BLaER1 (cell line): ENCODE data around the gene P2RX7.

ENCODE experiments used
- H3K27ac ChIP-seq: shearing (Covaris generic); formaldehyde crosslinking; 2 replicates; pipeline ENCODE4 v1.8.1; 2022
- H3K27me3 ChIP-seq: shearing (Covaris generic); formaldehyde crosslinking; 2 replicates; pipeline ENCODE4 v1.8.1; 2022
- H3K36me3 ChIP-seq: shearing (Covaris generic); formaldehyde crosslinking; 2 replicates; pipeline ENCODE4 v1.8.1; 2022
- H3K4me1 ChIP-seq: shearing (Covaris generic); formaldehyde crosslinking; 2 replicates; pipeline ENCODE4 v1.8.1; 2022
- H3K4me2 ChIP-seq: shearing (Covaris generic); formaldehyde crosslinking; 2 replicates; pipeline ENCODE4 v1.8.1; 2022
- H3K4me3 ChIP-seq: shearing (Covaris generic); formaldehyde crosslinking; 2 replicates; pipeline ENCODE4 v1.8.1; 2022
- H3K9ac ChIP-seq: shearing (Covaris generic); formaldehyde crosslinking; 2 replicates; pipeline ENCODE4 v1.8.1; 2022
- H3K9me3 ChIP-seq: shearing (Covaris generic); formaldehyde crosslinking; 2 replicates; pipeline ENCODE4 v1.8.1; 2022
- H4K20me1 ChIP-seq: shearing (Covaris generic); formaldehyde crosslinking; 2 replicates; pipeline ENCODE4 v1.8.1; 2022
- Cebpa-rat ChIP-seq: shearing (Covaris generic); IDR thresholded peaks from 2 replicates; pipeline ENCODE4 v1.8.1; 2022

The P2RX7 gene

DNA sequence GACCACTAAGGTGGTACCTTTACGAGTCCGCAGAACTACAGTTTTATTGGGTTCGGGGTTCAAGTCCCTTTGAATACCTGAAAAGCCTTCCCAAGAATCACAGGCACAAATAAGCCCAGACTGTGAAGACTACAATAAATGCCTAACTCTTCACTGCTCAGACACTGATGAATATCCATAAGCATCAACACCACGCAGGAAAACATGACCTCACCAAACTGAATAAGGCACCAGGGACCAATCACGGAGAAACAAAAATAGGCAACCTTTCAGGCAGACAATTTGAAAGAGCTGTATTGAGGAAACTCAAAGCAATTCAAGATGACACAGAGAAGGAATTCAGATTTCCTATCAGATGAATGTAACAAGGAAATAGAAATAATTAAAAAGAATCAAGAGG is 24.2 kb upstream of the P2RX7 start:
- Histone ChIP-seq H3K9ac (no peak overlapping the region), H3K4me2 (no peak overlapping the region), H3K27ac (no peak overlapping the region), H3K27me3 (no peaks in the 10 kb centered on the region), H3K9me3 (peaks cover 4% of the 10 kb centered on the region; the same call in 1 of the 2 replicates), H3K36me3 (no peaks in the 10 kb centered on the region), H3K4me1 (0 out of 2 replicates have a peak, but pooled peaks cover 7% of the 10 kb centered on the region), H4K20me1 (no peaks in the 10 kb centered on the region), H3K4me3 (no peak overlapping the region)
- TF ChIP-seq Cebpa-rat: no peak

DNA sequence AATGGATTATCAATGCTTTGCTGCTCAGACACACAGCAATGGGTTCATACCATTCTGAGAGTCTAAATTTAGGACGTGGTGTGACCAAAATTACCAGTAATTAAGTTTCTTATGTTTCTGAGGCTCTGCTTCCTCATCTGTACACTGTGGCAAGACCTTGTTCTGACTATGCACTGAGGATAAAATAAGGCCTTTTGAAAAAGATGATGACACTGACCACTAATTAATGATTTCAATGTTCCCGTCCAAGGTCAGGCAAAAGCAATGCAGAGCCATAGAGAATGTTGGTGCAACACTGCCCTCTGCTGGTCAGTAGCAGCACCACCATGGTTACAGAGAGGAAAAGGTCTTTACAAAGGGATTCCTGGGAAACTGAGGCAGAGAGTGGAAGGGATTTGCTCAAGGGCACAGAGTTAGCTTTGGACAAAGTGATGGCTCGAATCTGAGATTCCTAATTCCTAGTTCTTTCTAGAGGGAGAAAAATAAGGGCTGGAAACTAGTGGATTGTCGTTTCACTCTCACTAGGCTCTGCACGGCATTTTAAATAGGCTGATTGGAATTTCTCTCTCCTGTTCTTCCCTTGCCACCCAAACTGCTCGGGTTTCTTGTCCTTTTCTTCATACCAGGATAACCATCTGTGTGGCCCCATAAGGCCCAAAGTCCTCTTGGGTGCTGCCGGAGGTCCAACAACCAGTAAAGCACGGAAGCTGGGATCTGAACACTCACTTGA is 22.3 kb upstream of the P2RX7 start:
- no peaks in the 10 kb centered on the region for H3K27me3 ChIP-seq
- no peak overlapping the region for H3K9ac ChIP-seq
- no peak for TF ChIP-seq Cebpa-rat
- H3K4me1 ChIP-seq: 0 out of 2 replicates have a peak, but pooled peaks cover 7% of the 10 kb centered on the region
- H3K9me3 ChIP-seq: no peaks in the 10 kb centered on the region
- no peak overlapping the region for H3K4me3 ChIP-seq
- no peaks in the 10 kb centered on the region for H3K36me3 ChIP-seq
- no peaks in the 10 kb centered on the region for H4K20me1 ChIP-seq
- no peak overlapping the region for H3K4me2 ChIP-seq
- no peak overlapping the region for H3K27ac ChIP-seq

GRCh38 chr12:121111684-121112083 is 21.0 kb upstream of the P2RX7 start:
- Histone ChIP-seq H3K9ac (no peak overlapping the region), H3K9me3 (no peaks in the 10 kb centered on the region), H3K27me3 (no peaks in the 10 kb centered on the region), H4K20me1 (no peaks in the 10 kb centered on the region), H3K36me3 (no peaks in the 10 kb centered on the region), H3K4me2 (no peak overlapping the region), H3K27ac (no peak overlapping the region), H3K4me1 (0 out of 2 replicates have a peak, but pooled peaks cover 7% of the 10 kb centered on the region), H3K4me3 (no peak overlapping the region)
- TF ChIP-seq Cebpa-rat: no peak

- H4K20me1 ChIP-seq: no peaks in the 10 kb centered on the region
- no peaks in the 10 kb centered on the region for H3K27me3 ChIP-seq
- TF ChIP-seq Cebpa-rat: no peak
- H3K4me2 ChIP-seq: no peak overlapping the region
- H3K4me1 ChIP-seq: 0 out of 2 replicates have a peak, but pooled peaks cover 7% of the 10 kb centered on the region
- no peak overlapping the region for H3K9ac ChIP-seq
- no peaks in the 10 kb centered on the region for H3K36me3 ChIP-seq
- no peak overlapping the region for H3K27ac ChIP-seq
- no peaks in the 10 kb centered on the region for H3K9me3 ChIP-seq
- no peak overlapping the region for H3K4me3 ChIP-seq
Measured at GRCh38 chr12:121112496-121112895, 20.2 kb upstream of the P2RX7 start.

- no peak overlapping the region for H3K9ac ChIP-seq
- no peak overlapping the region for H3K4me3 ChIP-seq
- no peaks in the 10 kb centered on the region for H3K9me3 ChIP-seq
- no peaks in the 10 kb centered on the region for H3K27me3 ChIP-seq
- H4K20me1 ChIP-seq: no peaks in the 10 kb centered on the region
- no peak for TF ChIP-seq Cebpa-rat
- no peaks in the 10 kb centered on the region for H3K36me3 ChIP-seq
- H3K4me2 ChIP-seq: no peak overlapping the region
- H3K27ac ChIP-seq: no peak overlapping the region
- 0 out of 2 replicates have a peak, but pooled peaks cover 7% of the 10 kb centered on the region for H3K4me1 ChIP-seq
Measured at GRCh38 chr12:121113057-121113456, 19.6 kb upstream of the P2RX7 start.

DNA sequence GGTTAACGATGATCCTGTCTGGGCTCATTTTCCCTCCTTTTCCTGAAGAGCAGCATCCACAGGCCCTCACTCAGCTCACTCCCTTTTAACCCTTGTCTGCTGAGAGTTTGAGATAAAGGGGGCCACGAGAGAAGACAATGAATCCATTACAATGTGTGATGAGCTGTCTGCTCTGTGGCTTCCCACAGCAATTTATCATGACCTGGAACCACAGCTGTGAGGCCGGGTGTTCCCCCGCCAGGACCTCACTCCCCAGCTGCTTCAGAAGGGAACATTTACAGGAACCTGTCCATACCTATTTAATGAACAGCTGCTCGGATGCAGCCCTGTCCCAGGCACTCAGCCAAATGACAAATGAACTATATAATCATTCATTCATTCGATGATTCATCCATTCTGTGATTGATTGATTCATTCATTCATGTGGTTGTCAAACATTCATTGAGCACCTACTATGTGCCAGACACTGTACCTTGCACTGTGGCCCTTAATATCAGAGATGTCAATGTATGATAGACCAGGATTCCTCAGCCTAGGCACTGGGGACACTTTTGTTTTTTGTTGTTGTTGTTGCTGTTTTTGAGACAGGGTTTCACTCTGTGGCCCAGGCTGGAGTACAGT is 18.5 kb upstream of the P2RX7 start:
- Histone ChIP-seq H3K4me1 (0 out of 2 replicates have a peak, but pooled peaks cover 7% of the 10 kb centered on the region), H3K36me3 (no peaks in the 10 kb centered on the region), H3K4me3 (no peak overlapping the region), H3K27ac (no peak overlapping the region), H4K20me1 (no peaks in the 10 kb centered on the region), H3K9me3 (no peaks in the 10 kb centered on the region), H3K27me3 (no peaks in the 10 kb centered on the region), H3K9ac (no peak overlapping the region), H3K4me2 (no peak overlapping the region)
- TF ChIP-seq Cebpa-rat: no peak

GRCh38 chr12:121114806-121115205 is 17.9 kb upstream of the P2RX7 start:
- no peak overlapping the region for H3K9ac ChIP-seq
- H3K27ac ChIP-seq: no peak overlapping the region
- no peaks in the 10 kb centered on the region for H3K9me3 ChIP-seq
- H3K4me1 ChIP-seq: 0 out of 2 replicates have a peak, but pooled peaks cover 7% of the 10 kb centered on the region
- no peaks in the 10 kb centered on the region for H4K20me1 ChIP-seq
- H3K4me3 ChIP-seq: no peak overlapping the region
- H3K36me3 ChIP-seq: no peaks in the 10 kb centered on the region
- TF ChIP-seq Cebpa-rat: no peak
- no peaks in the 10 kb centered on the region for H3K27me3 ChIP-seq
- H3K4me2 ChIP-seq: no peak overlapping the region

DNA sequence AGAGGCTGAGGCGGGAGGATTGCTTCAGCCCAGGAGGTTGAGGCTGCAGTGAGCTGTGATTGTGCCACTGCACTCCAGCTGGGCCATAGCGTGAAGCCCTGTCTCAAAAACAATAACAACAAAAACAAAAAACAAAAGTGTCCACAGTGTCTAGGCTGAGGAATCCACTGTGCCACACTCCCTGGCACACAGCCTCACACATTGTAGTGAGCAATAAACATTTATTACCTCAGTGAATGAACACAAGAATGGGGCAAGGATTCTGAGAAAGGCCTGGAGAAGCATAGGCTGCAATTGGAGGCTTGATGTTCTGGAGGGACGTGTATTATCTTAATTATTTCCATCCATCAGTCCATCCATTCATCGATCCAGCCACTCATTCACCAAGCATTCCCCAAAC is 17.1 kb upstream of the P2RX7 start:
- peaks cover 8% of the 10 kb centered on the region; the same call in 1 of the 2 replicates for H3K4me1 ChIP-seq
- H4K20me1 ChIP-seq: no peaks in the 10 kb centered on the region
- H3K9me3 ChIP-seq: no peaks in the 10 kb centered on the region

DNA sequence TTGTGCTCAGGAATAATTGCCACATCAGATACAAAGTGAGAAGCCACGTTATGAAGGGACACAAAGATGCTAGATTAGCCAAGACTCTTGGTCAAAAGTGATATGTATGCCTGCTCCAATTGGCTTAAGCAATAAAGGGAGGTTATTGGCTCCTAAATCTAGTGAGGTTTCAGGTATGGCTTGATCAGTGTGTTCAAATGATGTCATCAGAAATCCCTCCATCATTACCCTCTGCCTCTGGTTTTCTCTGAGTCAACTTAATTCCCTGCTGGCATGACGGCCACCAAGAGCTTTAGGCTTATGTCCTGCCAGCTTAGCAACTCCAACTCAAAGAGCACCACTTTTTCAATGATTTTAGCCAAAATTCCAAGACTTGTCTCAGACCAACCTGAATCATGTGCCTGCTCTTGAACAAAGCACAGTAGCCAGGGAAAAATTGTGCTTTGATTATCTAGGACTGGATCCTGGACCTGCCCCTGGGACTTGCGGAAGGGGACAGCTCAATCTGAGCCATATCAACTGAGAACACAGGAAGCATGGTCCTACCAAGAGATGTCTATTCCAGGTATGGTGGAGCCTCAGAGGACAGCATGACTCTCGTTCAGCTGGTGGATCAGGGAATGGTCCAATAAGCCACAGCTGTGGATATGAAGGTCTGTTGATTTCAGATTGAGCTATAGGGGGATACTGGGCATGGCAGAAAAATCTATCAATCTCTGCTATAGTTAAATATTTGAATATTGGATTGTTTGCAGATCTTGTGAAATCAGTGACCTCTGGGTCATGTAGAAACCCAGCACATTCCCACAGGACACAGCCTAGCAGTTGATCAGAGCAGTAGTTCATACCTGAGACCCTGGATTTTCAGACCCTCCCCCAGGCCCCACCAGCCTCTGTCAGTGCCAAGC is 16.1 kb upstream of the P2RX7 start:
- Histone ChIP-seq H3K27ac (no peak overlapping the region), H3K4me2 (no peak overlapping the region), H3K4me3 (no peak overlapping the region), H3K9me3 (no peaks in the 10 kb centered on the region), H3K9ac (no peak overlapping the region), H4K20me1 (no peaks in the 10 kb centered on the region), H3K36me3 (no peaks in the 10 kb centered on the region), H3K27me3 (no peaks in the 10 kb centered on the region), H3K4me1 (peaks cover 18% of the 10 kb centered on the region)
- TF ChIP-seq Cebpa-rat: no peak

More for the DNA sequence above, 17.1 kb upstream of the P2RX7 start:
- Histone ChIP-seq H3K36me3 (no peaks in the 10 kb centered on the region), H3K9ac (no peak overlapping the region), H3K27ac (no peak overlapping the region), H3K4me3 (no peak overlapping the region), H3K4me2 (no peak overlapping the region), H3K27me3 (no peaks in the 10 kb centered on the region)
- TF ChIP-seq Cebpa-rat: no peak
